Activated naive CD8-positive, alpha-beta T cell treated with anti-CD3 and anti-CD28 coated beads, Interleukin-2, amount 10 ng/mL, durations not matched to agents 7 days and 5 days (primary cell): ENCODE data around the gene BAG5. TPM values are rescaled to one million over a fixed set of nuclear protein-coding genes. Genes with fewer than 3 reads are reported as not detected.

Experiments
- ATAC-seq: fragments of 150-1000 bp; cut with Tn5 transposase; one replicate; pipeline ENCODE4 v1.10.0; 2021; ENCODE audit warnings: low read depth, moderate library complexity
- POLR2A ChIA-PET: fragments of 350-600 bp; sonication (Branson Sonifier 250); formaldehyde crosslinking; loops from one replicate; lab custom pipeline; 2021; ENCODE audit warnings: antibody characterized with exemption; lab: Charles Lee
- DNase-seq: peaks from one replicate; pipeline ENCODE4 v3.0.0; 2021
- H3K27ac Mint-ChIP-seq: one replicate; pipeline ENCODE4 v1.8.0; 2022; ENCODE audit warnings: mild to moderate bottlenecking, mixed read lengths
- H3K27me3 Mint-ChIP-seq: one replicate; pipeline ENCODE4 v1.8.0; 2022; ENCODE audit warnings: mild to moderate bottlenecking, moderate library complexity, mixed read lengths
- H3K36me3 Mint-ChIP-seq: one replicate; pipeline ENCODE4 v1.8.0; 2021; ENCODE audit warnings: mild to moderate bottlenecking, mixed read lengths
- H3K4me1 Mint-ChIP-seq: one replicate; pipeline ENCODE4 v1.8.0; 2021; ENCODE audit warnings: mixed read lengths
- H3K4me3 Mint-ChIP-seq: one replicate; pipeline ENCODE4 v1.8.0; 2022; ENCODE audit warnings: mild to moderate bottlenecking, moderate library complexity, mixed read lengths
- H3K9me3 Mint-ChIP-seq: one replicate; pipeline ENCODE4 v1.8.0; 2021; ENCODE audit warnings: mixed read lengths
- total RNA-seq, 2 experiments: library from RNA; stranded (reverse); gene quantifications; one replicate each; pipeline ENCODE4 v1.2.3, GENCODE V29; 2021

BAG5 gene
- total RNA-seq, 2 experiments from 2014 or later = 31.7 to 32.3 TPM

GRCh38 chr14:103541709-103542604 is 20.5 kb downstream of the BAG5 start:
- no peaks in the 10 kb centered on the region for H3K9me3 Mint-ChIP-seq
- no peak overlapping the region for H3K27ac Mint-ChIP-seq
- no peak overlapping the region for H3K4me3 Mint-ChIP-seq
- no peaks in the 10 kb centered on the region for H3K4me1 Mint-ChIP-seq
- H3K27me3 Mint-ChIP-seq = peaks cover 2% of the 10 kb centered on the region
- H3K36me3 Mint-ChIP-seq = no peaks in the 10 kb centered on the region
- DNase-seq = no peak
- ATAC-seq = no peak
- POLR2A ChIA-PET = no interaction called here

GRCh38 chr14:103540821-103541708 is 21.4 kb downstream of the BAG5 start:
- H3K4me3 Mint-ChIP-seq = no peak overlapping the region
- POLR2A ChIA-PET = interaction anchor here (2.3 kb wide), 1 partner anchor 12 kb away, joined by 12 read pairs; the partner anchor contains the start of gene TRMT61A
- H3K27me3 Mint-ChIP-seq = peaks cover 2% of the 10 kb centered on the region
- ATAC-seq (no peak), DNase-seq (no peak)
- no peak overlapping the region for H3K27ac Mint-ChIP-seq
- H3K9me3 Mint-ChIP-seq = no peaks in the 10 kb centered on the region
- H3K4me1 Mint-ChIP-seq = no peaks in the 10 kb centered on the region
- H3K36me3 Mint-ChIP-seq = no peaks in the 10 kb centered on the region

- DNase-seq = no peak
- no peak overlapping the region for H3K4me3 Mint-ChIP-seq
- ATAC-seq = no peak
- peaks cover 2% of the 10 kb centered on the region for H3K27me3 Mint-ChIP-seq
- no peaks in the 10 kb centered on the region for H3K4me1 Mint-ChIP-seq
- H3K27ac Mint-ChIP-seq = no peak overlapping the region
- no peaks in the 10 kb centered on the region for H3K9me3 Mint-ChIP-seq
- no peaks in the 10 kb centered on the region for H3K36me3 Mint-ChIP-seq
- POLR2A ChIA-PET = interaction anchor here (2.3 kb wide), 1 partner anchor 10 kb away, joined by 12 read pairs; the partner anchor contains the start of gene TRMT61A
Observed at GRCh38 chr14:103539056-103539825, 23.2 kb downstream of the BAG5 start.

GRCh38 chr14:103538291-103539055 is 24.0 kb downstream of the BAG5 start:
- H3K4me3 Mint-ChIP-seq = no peak overlapping the region
- no peaks in the 10 kb centered on the region for H3K9me3 Mint-ChIP-seq
- DNase-seq (no peak), ATAC-seq (no peak)
- no peaks in the 10 kb centered on the region for H3K36me3 Mint-ChIP-seq
- H3K27ac Mint-ChIP-seq = no peak overlapping the region
- H3K27me3 Mint-ChIP-seq = peaks cover 2% of the 10 kb centered on the region
- no peaks in the 10 kb centered on the region for H3K4me1 Mint-ChIP-seq
- POLR2A ChIA-PET = interaction anchor here (2.3 kb wide), 1 partner anchor 10 kb away, joined by 12 read pairs; the partner anchor contains the start of gene TRMT61A

GRCh38 chr14:103537175-103537990 is 25.1 kb downstream of the BAG5 start:
- DNase-seq = no peak
- H3K27ac Mint-ChIP-seq = no peak overlapping the region
- H3K4me1 Mint-ChIP-seq = no peaks in the 10 kb centered on the region
- no peaks in the 10 kb centered on the region for H3K36me3 Mint-ChIP-seq
- H3K27me3 Mint-ChIP-seq = peaks cover 2% of the 10 kb centered on the region
- POLR2A ChIA-PET = interaction anchor here (1.4 kb wide), 1 partner anchor 16 kb away, joined by 4 read pairs; no protein-coding TSS in a partner anchor
- ATAC-seq = no peak
- H3K4me3 Mint-ChIP-seq = no peak overlapping the region
- H3K9me3 Mint-ChIP-seq = no peaks in the 10 kb centered on the region

GRCh38 chr14:103536693-103537092 is 25.8 kb downstream of the BAG5 start:
- POLR2A ChIA-PET = interaction anchor here (1.4 kb wide), 1 partner anchor 16 kb away, joined by 4 read pairs; no protein-coding TSS in a partner anchor

GRCh38 chr14:103535891-103536565 is 26.4 kb downstream of the BAG5 start:
- POLR2A ChIA-PET = interaction anchor here (1.4 kb wide), 1 partner anchor 15 kb away, joined by 4 read pairs; no protein-coding TSS in a partner anchor
- no peak for ATAC-seq
- Mint-ChIP-seq H3K4me1 (peaks cover 2% of the 10 kb centered on the region), H3K27ac (no peak overlapping the region), H3K4me3 (no peak overlapping the region), H3K9me3 (no peaks in the 10 kb centered on the region), H3K36me3 (no peaks in the 10 kb centered on the region), H3K27me3 (peaks cover 2% of the 10 kb centered on the region)
- DNase-seq = no peak

More at GRCh38 chr14:103536693-103537092, 25.8 kb downstream of the BAG5 start:
- ATAC-seq (no peak), DNase-seq (no peak)
- H3K27ac Mint-ChIP-seq = no peak overlapping the region
- no peaks in the 10 kb centered on the region for H3K9me3 Mint-ChIP-seq
- peaks cover 2% of the 10 kb centered on the region for H3K27me3 Mint-ChIP-seq
- H3K4me3 Mint-ChIP-seq = no peak overlapping the region
- H3K36me3 Mint-ChIP-seq = no peaks in the 10 kb centered on the region
- no peaks in the 10 kb centered on the region for H3K4me1 Mint-ChIP-seq

GRCh38 chr14:103535081-103535890 is 27.2 kb downstream of the BAG5 start:
- DNase-seq = no peak
- H3K27me3 Mint-ChIP-seq = peaks cover 1% of the 10 kb centered on the region
- no peaks in the 10 kb centered on the region for H3K36me3 Mint-ChIP-seq
- no peak for ATAC-seq
- peaks cover 4% of the 10 kb centered on the region for H3K4me1 Mint-ChIP-seq
- POLR2A ChIA-PET = interaction anchor here (1.3 kb wide), 1 partner anchor 14 kb away, joined by 4 read pairs; no protein-coding TSS in a partner anchor
- no peaks in the 10 kb centered on the region for H3K9me3 Mint-ChIP-seq
- H3K4me3 Mint-ChIP-seq = no peak overlapping the region
- H3K27ac Mint-ChIP-seq = no peak overlapping the region

GRCh38 chr14:103534576-103535061 is 27.8 kb downstream of the BAG5 start:
- H3K9me3 Mint-ChIP-seq = no peaks in the 10 kb centered on the region

GRCh38 chr14:103533999-103534575 is 28.4 kb downstream of the BAG5 start:
- DNase-seq (no peak), ATAC-seq (no peak)
- H3K36me3 Mint-ChIP-seq = peaks cover 2% of the 10 kb centered on the region
- H3K4me1 Mint-ChIP-seq = peaks cover 13% of the 10 kb centered on the region
- no peak overlapping the region for H3K27ac Mint-ChIP-seq
- H3K9me3 Mint-ChIP-seq = no peaks in the 10 kb centered on the region
- POLR2A ChIA-PET = interaction anchor here (1.3 kb wide), 1 partner anchor 13 kb away, joined by 4 read pairs; no protein-coding TSS in a partner anchor
- no peaks in the 10 kb centered on the region for H3K27me3 Mint-ChIP-seq
- H3K4me3 Mint-ChIP-seq = no peak overlapping the region

More at GRCh38 chr14:103534576-103535061, 27.8 kb downstream of the BAG5 start:
- no peak overlapping the region for H3K27ac Mint-ChIP-seq
- peaks cover 10% of the 10 kb centered on the region for H3K4me1 Mint-ChIP-seq
- DNase-seq (no peak), ATAC-seq (no peak)
- no peak overlapping the region for H3K4me3 Mint-ChIP-seq
- no peaks in the 10 kb centered on the region for H3K27me3 Mint-ChIP-seq
- POLR2A ChIA-PET = interaction anchor here (1.3 kb wide), 1 partner anchor 13 kb away, joined by 4 read pairs; no protein-coding TSS in a partner anchor
- no peaks in the 10 kb centered on the region for H3K36me3 Mint-ChIP-seq
